ENCODE results near the gene PCDHA11. TPM values are rescaled to one million over a fixed set of nuclear protein-coding genes. Genes with fewer than 3 reads are reported as not detected.
"Not testable (repeated sequence)": the region's sequence is repeated elsewhere in the genome, so short reads cannot be mapped to it uniquely, and the experiment has no call there.

The PCDHA11 gene
- total RNA-seq (under 1 TPM in 2 of 9 donors, not detected in 7; 0.08 to 0.13 TPM), polyA plus RNA-seq (not detected)
- long read RNA-seq, donor 1: 0 reads
- long read RNA-seq, donor 2: 0 reads
- long read RNA-seq, donor 3: 0 reads

DNA sequence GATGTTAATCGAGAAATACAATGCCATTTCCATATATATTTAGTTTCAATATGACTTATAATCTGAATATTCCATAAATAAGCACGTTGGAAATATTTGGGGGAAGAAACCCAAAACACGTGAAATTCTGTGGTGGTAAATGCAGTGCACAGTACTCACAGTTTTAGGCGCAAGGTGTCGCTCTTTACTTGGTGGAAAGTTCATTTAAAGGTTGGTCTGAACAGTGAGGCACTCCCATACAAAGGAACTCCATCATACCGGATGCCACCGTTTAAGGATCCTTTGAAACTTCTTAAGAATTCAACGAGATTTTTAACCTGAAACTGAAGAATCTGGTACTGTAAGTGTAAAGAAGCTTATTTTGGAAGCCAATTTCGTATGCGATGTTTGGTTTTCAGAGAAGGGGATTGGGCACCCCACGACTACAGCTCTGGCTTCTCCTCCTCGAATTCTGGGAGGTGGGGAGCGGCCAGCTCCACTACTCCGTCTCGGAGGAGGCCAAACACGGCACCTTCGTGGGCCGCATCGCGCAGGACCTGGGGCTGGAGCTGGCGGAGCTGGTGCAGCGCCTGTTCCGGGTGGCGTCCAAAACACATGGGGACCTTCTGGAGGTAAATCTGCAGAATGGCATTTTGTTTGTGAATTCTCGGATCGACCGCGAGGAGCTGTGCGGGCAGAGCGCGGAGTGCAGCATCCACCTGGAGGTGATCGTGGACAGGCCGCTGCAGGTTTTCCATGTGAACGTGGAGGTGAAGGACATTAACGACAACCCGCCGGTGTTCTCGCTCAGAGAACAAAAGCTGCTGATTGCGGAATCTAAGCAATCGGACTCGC lies at the start of gene PCDHA11:
TSS of gene PCDHA11 (plus strand) at position 237 of the 834 bp plus-strand sequence. CDS start at position 384, 147 bp downstream.
- no peak within 1 kb of the TSS for H3K27ac ChIP-seq
- TF ChIP-seq POLR2A (IDR thresholded peaks at IDR 0.05) (no peak), CTCF (IDR thresholded peaks at IDR 0.05) (peak in 2 of 12 donors; percentile 19 to 29)
- no peaks in the 10 kb centered on the region for H3K4me1 ChIP-seq
- H3K36me3 ChIP-seq: no peaks in the 10 kb centered on the region
- no peak for ATAC-seq
- H3K9me3 ChIP-seq: peaks cover 0 to 31% (median 16%) of the 10 kb centered on the region in 12 donors
- H3K4me3 ChIP-seq: peak within 1 kb of the TSS in 2 of 12 donors; percentile 8 to 16
- no peak for DNase-seq
- H3K27me3 ChIP-seq: peaks cover 0 to 77% (median 11%) of the 10 kb centered on the region in 9 donors
- WGBS, 4 donors: 12 to 22% (median 15%) methylated on average over 41 of the region's 41 CpGs
- intact Hi-C loops (cut with DNase I): loop anchor here in 2 of 10 donors (5.0 to 10.0 kb wide), 2 partner anchors 173 to 176 kb away; no protein-coding TSS in a partner anchor

DNA sequence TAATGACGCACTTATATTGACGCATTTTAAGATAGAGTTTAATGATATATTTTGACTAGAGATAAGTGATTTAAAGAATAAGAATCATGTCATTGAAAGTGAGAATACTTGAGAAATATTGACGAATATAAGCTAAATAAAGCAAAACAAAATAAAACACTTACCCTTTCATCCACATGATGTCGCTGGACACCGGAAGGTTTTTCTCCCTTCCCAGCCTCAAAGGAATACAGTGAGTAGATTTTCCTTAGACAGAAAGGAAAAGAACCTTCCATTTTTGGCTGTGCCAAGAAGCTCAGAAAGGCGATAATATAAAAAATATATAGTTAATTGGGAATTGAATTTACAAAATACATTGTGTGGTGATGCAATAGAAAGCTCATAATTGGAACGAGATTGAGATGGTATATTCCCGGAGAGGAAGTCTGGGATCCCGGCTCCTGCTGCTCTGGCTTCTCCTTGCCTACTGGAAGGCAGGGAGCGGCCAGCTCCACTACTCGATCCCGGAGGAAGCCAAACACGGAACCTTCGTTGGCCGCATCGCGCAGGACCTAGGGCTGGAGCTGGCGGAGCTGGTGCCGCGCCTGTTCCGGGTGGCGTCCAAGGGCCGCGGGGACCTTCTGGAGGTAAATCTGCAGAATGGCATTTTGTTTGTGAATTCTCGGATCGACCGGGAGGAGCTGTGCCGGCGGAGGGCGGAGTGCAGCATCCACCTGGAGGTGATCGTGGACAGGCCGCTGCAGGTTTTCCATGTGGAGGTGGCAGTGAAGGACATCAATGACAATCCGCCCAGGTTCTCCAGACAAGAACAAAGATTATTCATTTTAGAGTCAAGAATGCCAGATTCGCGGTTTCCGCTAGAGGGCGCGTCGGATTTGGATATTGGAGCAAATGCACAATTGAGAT lies 47.1 kb upstream of the PCDHA11 start, which contains the start of gene PCDHA5:
TSS of gene PCDHA5 (plus strand) at position 239 of the 906 bp plus-strand sequence.
- Histone ChIP-seq H3K36me3 (no peaks in the 10 kb centered on the region), H3K27ac (no peak within 1 kb of the TSS), H3K4me1 (no peaks in the 10 kb centered on the region), H3K9me3 (peaks cover 0 to 36% (median 13%) of the 10 kb centered on the region in 12 donors), H3K27me3 (peaks cover 0 to 59% (median 6%) of the 10 kb centered on the region in 9 donors), H3K4me3 (peak within 1 kb of the TSS in 3 of 12 donors; percentile 22 to 29 (median 28))
- WGBS, 4 donors: 23 to 33% (median 29%) methylated on average over 39 of the region's 39 CpGs
- intact Hi-C loops (cut with DNase I): no loop called here
- ATAC-seq (no peak), DNase-seq (no peak)
- TF ChIP-seq CTCF (IDR thresholded peaks at IDR 0.05) (peak in 11 of 12 donors; percentile 14 to 51 (median 25)), POLR2A (IDR thresholded peaks at IDR 0.05) (no peak)

GRCh38 chr5:140822281-140822629 lies 46.5 kb upstream of the PCDHA11 start:
- TF ChIP-seq CTCF (IDR thresholded peaks at IDR 0.05): no peak
- TF ChIP-seq POLR2A (IDR thresholded peaks at IDR 0.05): no peak
- Histone ChIP-seq H3K4me3 (no peak overlapping the region), H3K27ac (no peak overlapping the region), H3K27me3 (peaks cover 0 to 66% (median 12%) of the 10 kb centered on the region in 9 donors), H3K9me3 (peaks cover 0 to 30% (median 9%) of the 10 kb centered on the region in 12 donors), H3K4me1 (no peaks in the 10 kb centered on the region), H3K36me3 (no peaks in the 10 kb centered on the region)
- intact Hi-C loops (cut with DNase I): no loop called here
- no peak for ATAC-seq
- DNase-seq: no peak
- WGBS, 4 donors: 22 to 26% (median 24%) methylated on average over 6 of the region's 6 CpGs

DNA sequence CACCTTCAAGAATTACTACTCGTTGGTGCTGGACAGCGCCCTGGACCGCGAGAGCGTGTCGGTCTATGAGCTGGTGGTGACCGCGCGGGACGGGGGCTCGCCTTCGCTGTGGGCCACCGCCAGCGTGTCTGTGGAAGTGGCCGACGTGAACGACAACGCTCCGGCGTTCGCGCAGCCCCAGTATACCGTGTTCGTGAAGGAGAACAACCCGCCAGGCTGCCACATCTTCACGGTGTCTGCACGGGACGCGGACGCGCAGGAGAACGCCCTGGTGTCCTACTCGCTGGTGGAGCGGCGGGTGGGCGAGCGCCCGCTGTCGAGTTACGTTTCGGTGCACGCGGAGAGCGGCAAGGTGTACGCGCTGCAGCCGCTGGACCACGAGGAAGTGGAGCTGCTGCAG lies 45.8 kb upstream of the PCDHA11 start:
- WGBS, 4 donors: 40 to 57% (median 51%) methylated on average over 14 to 48 of the region's 48 CpGs
- H3K4me3 ChIP-seq; intact Hi-C loops (cut with DNase I); H3K36me3 ChIP-seq; H3K4me1 ChIP-seq; H3K27ac ChIP-seq; ATAC-seq: not testable (repeated sequence)
- peak in 1 of 5 donors; percentile 21 for DNase-seq
- H3K9me3 ChIP-seq: peaks cover 0 to 36% (median 11%) of the 10 kb centered on the region in 12 donors
- H3K27me3 ChIP-seq: peaks cover 0 to 72% (median 14%) of the 10 kb centered on the region in 9 donors
